GM21390 (cell line): ENCODE data around the gene ZFAND6.
A peak's percentile ranks its signal among the peaks of the same experiment; 100 is the strongest.

Source experiments
- ATAC-seq: cut with Tn5 transposase; IDR thresholded peaks from one replicate; pipeline ENCODE4 v1.9.1; 2021; ENCODE audit not compliant: unreplicated experiment

ZFAND6 gene

GRCh38 chr15:80049046-80049445, 10.4 kb upstream of the ZFAND6 start:
- no peak for ATAC-seq

DNA sequence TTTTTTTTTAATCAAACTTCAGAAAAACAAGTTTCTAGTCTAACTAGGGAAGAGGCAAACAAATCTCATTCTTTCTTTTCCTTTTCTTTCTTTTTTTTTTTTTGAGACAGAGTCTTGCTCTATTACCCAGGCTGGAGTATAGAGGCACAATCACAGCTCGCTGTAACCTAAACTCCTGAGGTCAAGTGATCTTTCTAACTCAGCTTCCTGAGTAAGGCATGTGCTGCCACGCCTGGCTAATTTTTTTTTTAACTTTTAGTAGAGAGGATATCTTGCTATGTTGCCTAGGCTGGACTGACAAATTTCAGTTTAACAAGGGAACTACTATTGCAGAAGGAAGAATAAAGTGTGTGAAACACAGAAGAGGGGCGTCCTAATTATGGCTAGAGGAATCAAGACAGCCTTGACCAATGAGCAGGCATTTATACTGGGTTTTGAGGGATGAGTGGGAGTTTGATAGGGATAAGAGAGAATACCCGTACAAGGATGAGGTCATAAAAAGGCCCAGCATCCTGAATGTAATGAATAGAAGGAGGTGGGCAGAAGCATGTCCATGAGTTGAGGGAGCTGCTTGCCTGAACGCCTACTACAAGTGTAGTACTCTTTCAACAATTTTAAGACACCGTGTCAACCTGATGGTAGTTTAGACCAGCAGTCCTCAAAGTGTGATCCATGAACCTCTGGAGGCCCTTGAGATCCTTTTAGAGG, 6.7 kb upstream of the ZFAND6 start:
- ATAC-seq, result no peak

DNA sequence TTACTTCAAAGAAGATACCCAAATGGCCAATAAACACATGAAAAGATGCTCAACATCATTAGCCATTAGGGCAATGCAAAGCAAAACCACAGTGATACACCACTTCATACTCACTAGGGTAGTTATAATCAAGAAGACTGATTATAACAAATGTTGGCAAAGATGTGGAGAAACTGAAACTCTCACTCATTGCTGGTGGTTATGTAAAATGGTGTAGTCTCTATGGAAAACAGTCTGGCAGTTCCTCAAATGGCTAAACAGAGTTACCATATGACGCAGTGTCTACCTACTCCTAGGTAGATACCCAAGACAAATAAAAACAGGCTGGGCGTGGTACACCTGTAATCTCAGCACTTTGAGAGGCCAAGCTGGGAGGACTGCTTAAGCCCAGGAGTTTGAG, 3.5 kb upstream of the ZFAND6 start:
- ATAC-seq, result no peak

- no peak for ATAC-seq
These were observed 1.4 kb upstream of the ZFAND6 start for GRCh38 chr15:80058044-80058443.

DNA sequence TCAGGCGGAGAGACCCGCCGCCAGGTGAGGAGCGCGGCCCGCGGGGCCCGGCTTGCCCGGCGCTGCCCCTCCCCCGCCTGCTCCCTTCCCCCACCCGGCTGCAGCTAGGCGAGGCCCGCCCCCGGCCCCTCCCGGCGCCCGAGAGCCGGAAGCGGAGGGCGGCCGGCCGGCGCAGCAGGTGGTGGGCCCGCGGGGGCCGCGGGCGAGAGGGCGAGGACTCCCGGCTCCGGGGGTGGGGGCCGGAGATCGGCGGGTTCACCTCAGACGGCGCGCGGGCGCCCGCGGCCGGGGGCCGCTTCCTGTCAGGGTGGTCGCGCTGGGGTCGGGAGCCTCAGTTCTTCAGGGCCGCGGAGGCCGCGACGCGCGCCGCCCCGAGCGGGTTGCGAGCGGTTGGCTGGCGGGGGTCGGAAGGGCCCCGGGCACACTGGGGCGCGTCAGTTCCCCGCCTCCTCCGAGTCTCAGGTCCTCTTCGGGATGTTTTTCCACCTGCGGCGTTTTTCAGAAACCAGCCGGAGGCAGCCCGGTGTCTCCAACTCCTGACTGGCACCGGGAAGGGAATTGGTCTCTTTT, 395 bp downstream of the ZFAND6 start:
- ATAC-seq, result peak; percentile 45

DNA sequence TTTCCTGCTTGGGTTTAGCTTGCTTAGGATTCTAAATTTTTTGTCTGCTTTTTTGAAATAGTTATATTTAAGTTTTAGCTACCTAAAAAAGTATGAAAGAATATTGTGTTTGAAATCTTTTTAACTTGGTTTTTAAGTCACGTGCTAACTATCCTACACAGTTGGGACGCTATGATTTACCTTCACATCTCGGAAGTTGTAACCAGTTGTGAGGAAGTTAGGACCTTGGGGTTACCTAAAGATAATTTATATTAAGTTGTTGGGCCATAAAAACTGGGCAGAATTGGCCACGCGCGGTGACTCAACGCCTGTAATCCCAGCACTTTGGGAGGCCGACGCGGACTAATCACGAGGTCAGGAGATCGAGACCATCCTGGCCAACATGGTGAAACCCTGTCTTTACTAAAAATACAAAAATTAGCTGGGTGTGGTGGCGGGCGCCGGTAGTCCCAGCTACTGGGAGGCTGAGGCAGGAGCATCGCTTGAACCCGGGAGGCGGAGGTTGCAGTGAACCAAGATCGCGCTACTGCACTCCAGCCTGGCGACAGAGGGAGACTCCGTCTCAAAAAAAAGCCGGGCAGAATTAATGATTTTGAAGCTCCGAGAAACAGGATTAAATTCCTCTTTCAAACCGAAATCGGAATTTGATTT, 1.0 kb downstream of the ZFAND6 start:
- no peak for ATAC-seq

- no peak for ATAC-seq
These were observed 2.1 kb downstream of the ZFAND6 start for GRCh38 chr15:80061582-80061981.

DNA sequence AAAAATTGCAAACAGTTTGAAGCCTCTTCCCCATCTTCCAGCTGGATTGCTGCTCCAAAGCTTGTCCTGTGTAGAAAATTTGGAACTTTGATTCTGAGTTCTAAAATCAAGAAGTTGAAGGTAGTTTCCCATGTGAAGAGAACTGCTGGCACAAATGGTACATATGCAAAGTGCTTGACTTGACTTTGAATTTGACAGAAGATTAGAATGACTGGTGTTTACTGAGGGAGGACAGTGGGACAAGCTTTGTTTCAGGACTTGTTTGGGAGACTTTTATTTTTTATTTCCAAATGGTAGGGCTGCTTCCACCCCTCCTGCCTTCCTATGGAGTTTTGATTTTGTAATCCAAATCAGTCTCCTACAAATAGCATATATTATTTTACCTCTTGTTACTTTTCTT, 7.4 kb downstream of the ZFAND6 start:
- ATAC-seq, result no peak

- ATAC-seq, result no peak
These were observed 9.1 kb downstream of the ZFAND6 start for GRCh38 chr15:80068578-80068977.

DNA sequence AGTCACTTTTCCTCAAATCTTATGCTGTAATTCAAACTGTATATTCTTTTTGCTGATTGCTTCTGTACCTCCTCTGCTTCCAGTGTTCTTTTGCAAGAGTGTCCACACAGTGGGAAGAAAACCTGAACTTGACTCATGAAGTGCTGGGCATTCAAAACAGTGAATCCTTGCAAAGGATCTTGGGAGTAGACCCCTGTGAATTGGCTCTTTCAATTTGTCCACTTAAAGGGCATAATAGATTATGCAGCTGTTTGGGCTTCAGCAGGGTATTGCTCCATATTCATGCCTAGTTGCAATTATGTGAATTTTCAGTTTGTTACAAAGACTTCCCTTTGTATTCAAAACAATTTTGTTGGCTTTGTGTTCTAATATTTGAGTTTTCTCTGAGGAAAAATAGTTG, 11.4 kb downstream of the ZFAND6 start:
- ATAC-seq, result no peak

GRCh38 chr15:80071652-80072051, 12.2 kb downstream of the ZFAND6 start:
- no peak for ATAC-seq

DNA sequence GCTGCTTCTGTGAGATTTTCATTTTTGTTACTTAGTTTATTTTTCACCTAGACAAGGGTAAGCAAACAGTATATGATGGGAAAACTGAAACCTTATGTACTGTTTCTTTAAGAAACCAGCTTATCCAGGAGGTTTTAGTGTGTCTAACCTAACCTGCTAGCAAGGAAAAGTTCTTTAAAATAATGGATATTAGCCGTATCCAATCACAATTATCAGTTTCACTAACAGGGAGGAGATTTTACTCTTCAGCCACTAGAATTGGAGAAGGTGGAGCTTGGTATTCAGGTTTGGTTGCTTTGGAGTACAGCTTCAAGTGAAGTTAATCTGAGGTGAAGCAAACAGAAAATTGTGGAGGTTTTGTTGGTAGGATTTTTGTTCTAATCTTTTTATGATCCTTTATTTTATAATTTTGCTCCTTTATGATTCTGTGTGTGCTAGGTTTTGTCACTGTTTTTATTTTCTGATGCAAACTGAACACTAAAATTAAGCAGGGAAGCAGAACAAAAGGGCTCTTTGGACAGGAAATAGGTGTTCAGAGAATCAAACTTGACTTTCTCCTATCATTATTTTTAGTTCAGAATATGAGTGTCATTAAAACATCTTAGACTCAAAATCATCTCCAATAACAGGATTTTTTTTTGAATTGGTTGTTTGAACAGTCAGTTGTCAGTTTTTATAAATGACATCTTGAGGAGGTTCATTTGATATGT, 13.0 kb downstream of the ZFAND6 start:
- peak; percentile 85 for ATAC-seq

DNA sequence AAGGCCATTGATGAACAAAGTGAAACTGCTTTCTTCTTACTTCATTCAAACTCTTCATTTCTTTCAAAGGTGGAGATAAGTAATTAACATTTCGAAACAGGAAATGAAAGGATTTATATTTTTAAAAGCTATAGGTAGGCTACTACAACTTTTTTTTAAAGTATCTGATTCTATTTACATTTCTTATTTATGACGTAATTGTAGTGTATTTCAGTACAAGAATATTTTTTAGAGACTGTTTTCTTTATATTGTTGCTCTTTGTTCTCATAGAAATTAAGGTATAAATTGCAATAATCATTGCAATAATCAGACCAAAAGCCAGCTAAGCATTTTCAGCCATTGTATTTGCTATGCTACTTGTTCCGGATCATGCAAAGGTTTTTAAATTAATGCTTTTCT, 13.7 kb downstream of the ZFAND6 start:
- ATAC-seq, result no peak

DNA sequence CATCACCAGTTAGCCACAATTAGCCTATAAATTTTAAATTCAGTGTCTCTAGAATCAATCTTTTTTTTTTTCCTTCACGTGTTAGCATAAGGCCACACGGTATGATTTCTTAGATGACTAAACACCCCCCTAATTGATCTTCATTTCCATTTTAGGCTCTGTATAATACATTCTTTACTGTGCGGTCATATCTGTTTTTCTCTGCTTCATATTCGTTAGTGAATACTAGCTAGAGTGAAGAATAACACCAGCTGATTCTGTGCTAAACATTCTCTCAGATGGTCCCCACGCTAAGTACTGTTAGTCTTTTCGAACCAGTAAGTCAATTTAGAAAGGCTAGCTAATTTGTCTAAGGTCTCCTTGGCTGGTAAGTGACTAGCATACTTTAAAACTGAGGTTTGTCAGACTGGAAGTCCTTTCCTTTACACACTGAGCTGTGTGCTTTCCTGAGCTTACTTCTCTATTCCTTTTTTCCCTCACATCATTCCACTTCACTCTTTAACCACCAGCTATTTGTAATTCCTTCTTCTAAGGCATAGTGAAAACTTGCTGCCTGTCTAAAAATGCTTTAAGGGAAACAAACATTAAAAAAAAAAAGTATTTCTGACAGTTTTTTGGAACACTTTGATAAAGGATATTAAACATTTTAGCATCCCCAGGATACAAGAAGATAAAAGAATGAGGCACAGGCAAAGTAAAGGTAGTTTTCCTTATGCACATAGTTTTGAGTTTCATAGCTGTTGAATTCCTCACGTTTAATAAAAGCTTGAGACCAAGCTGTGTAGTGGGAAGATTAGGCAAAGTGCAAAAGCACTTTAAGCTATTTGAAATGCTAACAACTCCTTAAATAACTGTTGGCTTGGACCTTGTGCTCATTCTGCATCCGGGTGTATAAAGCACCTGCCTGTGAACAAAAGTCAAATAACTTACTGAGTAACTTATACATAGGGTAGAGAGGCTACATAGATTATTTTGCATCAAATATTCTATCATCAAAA, 17.1 kb downstream of the ZFAND6 start:
- ATAC-seq, result no peak

GRCh38 chr15:80081390-80081789, 21.9 kb downstream of the ZFAND6 start:
- no peak for ATAC-seq

DNA sequence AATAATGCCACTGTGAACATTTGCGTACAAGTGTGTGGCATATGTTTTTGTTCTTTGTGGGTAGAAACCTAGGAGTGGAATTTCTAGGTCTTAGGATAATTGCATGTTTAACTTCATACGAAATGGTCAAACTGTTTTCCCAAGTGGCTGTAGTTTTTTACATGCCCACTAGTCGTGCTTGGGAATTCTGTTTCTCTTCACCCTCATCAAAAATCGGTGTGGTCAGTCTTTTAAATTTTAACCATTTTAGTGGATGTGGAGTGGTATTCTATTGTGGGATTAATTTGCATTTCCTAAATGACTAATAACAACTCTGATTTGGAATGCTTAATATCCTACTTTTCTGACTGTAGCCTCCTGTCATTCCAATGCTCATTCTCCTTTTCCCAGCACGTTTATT, 27.6 kb downstream of the ZFAND6 start:
- no peak for ATAC-seq

DNA sequence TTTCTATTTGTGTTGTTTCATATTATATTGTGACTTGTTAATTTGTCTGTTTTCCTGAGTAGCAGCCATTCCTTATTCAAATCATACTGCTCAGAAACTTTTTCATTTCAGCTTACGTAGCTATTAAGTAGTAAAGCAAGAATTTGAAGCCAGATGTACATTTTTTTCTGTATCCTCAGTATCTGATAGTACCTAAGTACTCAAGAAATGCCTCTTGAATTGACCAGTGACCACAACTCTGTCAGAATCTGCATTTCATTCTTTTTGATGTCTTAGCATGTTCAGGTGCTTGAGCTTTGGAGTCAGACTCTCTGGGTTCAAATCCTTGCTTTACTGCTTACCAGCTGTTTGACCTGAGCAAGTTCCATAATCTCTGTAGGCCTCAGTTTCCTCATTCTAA, 30.6 kb downstream of the ZFAND6 start:
- no peak for ATAC-seq

GRCh38 chr15:80090879-80091503, 31.5 kb downstream of the ZFAND6 start:
- ATAC-seq, result no peak

GRCh38 chr15:80093854-80094418, 34.5 kb downstream of the ZFAND6 start:
- ATAC-seq, result no peak

GRCh38 chr15:80095511-80095910, 36.0 kb downstream of the ZFAND6 start:
- ATAC-seq, result no peak
